Calu3 (cell line): ENCODE data around the gene UBR7. TPM values are rescaled to one million over a fixed set of nuclear protein-coding genes. Genes with fewer than 3 reads are reported as not detected.
"Not testable (repeated sequence)": the region's sequence is repeated elsewhere in the genome, so short reads cannot be mapped to it uniquely, and the experiment has no call there.

ENCODE experiments used
- Bru-seq: library from RNA; stranded (reverse); fragments of 400-500 nt; gene quantifications from one replicate; lab custom pipeline; 2021; lab: Mats Ljungman, UMichigan
- BruChase-seq, 2 experiments: library from RNA; stranded (reverse); fragments of 400-500 nt; gene quantifications; one replicate each; lab custom pipeline; 2021; lab: Mats Ljungman, UMichigan
- BruUV-seq: library from RNA; stranded (reverse); fragments of 400-500 nt; replicated peaks from 2 replicates; lab custom pipeline; 2021; lab: Mats Ljungman, UMichigan
- CTCF ChIA-PET: fragments of 300-600 bp; sonication (Branson Sonifier 250); formaldehyde crosslinking; loops from one replicate; lab custom pipeline; 2022; ENCODE audit warnings: antibody characterized with exemption; lab: Charles Lee
- DNase-seq: peaks from one replicate; pipeline ENCODE4 v3.0.0; 2022
- H3K27ac Mint-ChIP-seq: one replicate; pipeline ENCODE4 v1.8.0; 2022; ENCODE audit warnings: mixed read lengths; ENCODE audit not compliant: unreplicated experiment
- H3K27me3 Mint-ChIP-seq: one replicate; pipeline ENCODE4 v1.8.0; 2022; ENCODE audit warnings: mixed read lengths; ENCODE audit not compliant: unreplicated experiment
- H3K36me3 Mint-ChIP-seq: one replicate; pipeline ENCODE4 v1.8.0; 2022; ENCODE audit warnings: mild to moderate bottlenecking, moderate library complexity, mixed read lengths; ENCODE audit not compliant: insufficient read depth, unreplicated experiment
- H3K4me1 Mint-ChIP-seq: one replicate; pipeline ENCODE4 v1.8.0; 2022; ENCODE audit warnings: mild to moderate bottlenecking, low read depth, mixed read lengths; ENCODE audit not compliant: unreplicated experiment
- H3K4me3 Mint-ChIP-seq: one replicate; pipeline ENCODE4 v1.8.0; 2022; ENCODE audit warnings: mild to moderate bottlenecking, low read depth, moderate library complexity, mixed read lengths; ENCODE audit not compliant: unreplicated experiment
- H3K9me3 Mint-ChIP-seq: one replicate; pipeline ENCODE4 v1.8.0; 2022; ENCODE audit warnings: low read depth, mixed read lengths; ENCODE audit not compliant: unreplicated experiment
- intact Hi-C: fragments of 100-400 bp; cut with micrococcal nuclease; formaldehyde crosslinking; loops from one replicate; pipeline ENCODE4 v1.10.0; 2022; ENCODE audit not compliant: unreplicated experiment
- long read RNA-seq: library from polyadenylated mRNA; stranded (forward); transcript quantifications from one replicate; pipeline ENCODE4 v2.0.0, GENCODE V29; 2022
- total RNA-seq: library from RNA; stranded (reverse); gene quantifications from 2 replicates; pipeline ENCODE4 v1.2.3, GENCODE V29; 2022
- TF ChIP-seq, protein P1 (sequence below): fragments of 200-600 bp; IDR thresholded peaks from one replicate; pipeline ENCODE4 v1.8.0; 2022; ENCODE audit warnings: antibody characterized with exemption; ENCODE audit not compliant: unreplicated experiment

The UBR7 gene
- total RNA-seq (16.3 and 20.3 TPM in 2 replicates), Bru-seq, nascent RNA (percentile 66 among the genes with signal in this experiment), BruChase-seq, experiment 1, labeled RNA remaining after a 6-hour chase (percentile 85 among the genes with signal in this experiment), BruChase-seq, experiment 2, labeled RNA remaining after a 2-hour chase (percentile 79 among the genes with signal in this experiment)
- long read RNA-seq, transcript UBR7-201 (11 exons, 3,694 nt), result major isoform, 26 of 33 reads
- long read RNA-seq, partial matches to known transcripts, result 0 of 33 reads
- long read RNA-seq, other reads (novel, unspliced or antisense), result 5 of 33 reads

- H3K9me3 Mint-ChIP-seq, result no peaks in the 10 kb centered on the region
- peak; percentile 97 for DNase-seq
- intact Hi-C loops, result loop anchor here (5.0 kb wide), 2 partner anchors 95 to 335 kb away; no protein-coding TSS in a partner anchor
- TF ChIP-seq, protein P1, sequence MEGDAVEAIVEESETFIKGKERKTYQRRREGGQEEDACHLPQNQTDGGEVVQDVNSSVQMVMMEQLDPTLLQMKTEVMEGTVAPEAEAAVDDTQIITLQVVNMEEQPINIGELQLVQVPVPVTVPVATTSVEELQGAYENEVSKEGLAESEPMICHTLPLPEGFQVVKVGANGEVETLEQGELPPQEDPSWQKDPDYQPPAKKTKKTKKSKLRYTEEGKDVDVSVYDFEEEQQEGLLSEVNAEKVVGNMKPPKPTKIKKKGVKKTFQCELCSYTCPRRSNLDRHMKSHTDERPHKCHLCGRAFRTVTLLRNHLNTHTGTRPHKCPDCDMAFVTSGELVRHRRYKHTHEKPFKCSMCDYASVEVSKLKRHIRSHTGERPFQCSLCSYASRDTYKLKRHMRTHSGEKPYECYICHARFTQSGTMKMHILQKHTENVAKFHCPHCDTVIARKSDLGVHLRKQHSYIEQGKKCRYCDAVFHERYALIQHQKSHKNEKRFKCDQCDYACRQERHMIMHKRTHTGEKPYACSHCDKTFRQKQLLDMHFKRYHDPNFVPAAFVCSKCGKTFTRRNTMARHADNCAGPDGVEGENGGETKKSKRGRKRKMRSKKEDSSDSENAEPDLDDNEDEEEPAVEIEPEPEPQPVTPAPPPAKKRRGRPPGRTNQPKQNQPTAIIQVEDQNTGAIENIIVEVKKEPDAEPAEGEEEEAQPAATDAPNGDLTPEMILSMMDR, result no peak
- CTCF ChIA-PET, result interaction anchor here (0.5 to 2.2 kb wide), 13 partner anchors 10 to 413 kb away, joined by 3 to 11 read pairs (median 4); partner anchors contain the start of genes GOLGA5, LYSET and MOAP1
- H3K36me3 Mint-ChIP-seq, result peaks cover 26% of the 10 kb centered on the region
- peak within 1 kb of the TSS; percentile 95 for H3K4me3 Mint-ChIP-seq
- no peaks in the 10 kb centered on the region for H3K27me3 Mint-ChIP-seq
- peaks cover 8% of the 10 kb centered on the region for H3K4me1 Mint-ChIP-seq
- peak within 1 kb of the TSS; percentile 90 for H3K27ac Mint-ChIP-seq
- BruUV-seq, result no TSS peak
These were observed at the start of gene UBR7, which contains the start of gene GON7 for GRCh38 chr14:93206793-93207467. UBR7 (plus strand) TSS chr14:93207256; CDS start chr14:93207292, 36 bp downstream. GON7 (minus strand) TSS chr14:93207065; CDS start chr14:93207037, 28 bp downstream.

DNA sequence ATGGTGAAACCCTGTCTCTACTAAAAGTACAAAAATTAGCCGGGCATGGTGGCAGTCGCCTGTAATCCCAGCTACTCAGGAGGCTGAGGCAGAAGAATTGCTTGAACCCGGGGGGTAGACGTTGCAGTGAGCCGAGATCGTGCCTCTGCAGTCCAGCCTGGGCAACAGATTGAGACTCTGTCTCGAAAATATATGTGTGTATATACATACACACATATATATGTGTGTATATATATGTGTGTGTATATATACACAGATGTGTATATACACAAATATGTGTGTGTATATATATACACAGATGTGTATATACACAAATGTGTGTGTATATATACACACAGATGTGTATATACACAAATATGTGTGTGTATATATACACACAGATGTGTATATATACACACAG, 48.7 kb upstream of the UBR7 start:
- H3K27me3 Mint-ChIP-seq, H3K4me1 Mint-ChIP-seq, intact Hi-C loops, H3K9me3 Mint-ChIP-seq, H3K36me3 Mint-ChIP-seq, CTCF ChIA-PET, H3K27ac Mint-ChIP-seq, BruUV-seq, H3K4me3 Mint-ChIP-seq, DNase-seq: not testable (repeated sequence)

DNA sequence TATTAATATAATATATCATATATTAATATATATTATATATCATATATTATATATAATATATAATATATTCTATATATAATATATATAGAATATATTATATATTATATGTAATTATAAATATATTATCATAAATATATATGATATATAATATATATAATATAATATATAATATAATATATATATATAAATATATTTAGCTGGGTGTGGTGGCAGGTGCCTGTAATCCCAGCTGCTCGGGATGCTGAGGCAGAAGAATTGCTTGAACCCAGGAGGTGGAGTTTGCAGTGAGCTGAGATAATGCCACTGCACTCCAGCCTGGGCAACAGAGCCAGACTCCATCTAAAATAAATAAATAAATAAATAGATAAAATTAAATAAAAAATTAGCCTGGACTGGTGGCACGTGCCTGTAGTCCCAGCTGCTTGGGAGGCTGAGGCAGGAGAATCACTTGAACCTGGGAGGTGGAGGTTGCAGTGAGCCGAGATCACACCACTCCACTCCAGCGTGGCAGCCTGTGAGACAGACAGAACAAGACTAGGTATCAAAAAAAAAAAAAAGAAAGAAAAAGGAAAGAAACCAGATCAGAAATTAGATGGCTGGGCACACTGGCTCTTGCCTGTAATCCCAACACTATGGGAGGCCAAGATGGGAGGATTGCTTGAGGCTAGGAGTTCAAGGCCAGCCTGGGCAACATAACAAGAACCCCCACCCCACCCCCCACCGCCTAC, 47.3 kb upstream of the UBR7 start:
- not testable (repeated sequence) for BruUV-seq, H3K4me3 Mint-ChIP-seq, H3K4me1 Mint-ChIP-seq, H3K27ac Mint-ChIP-seq, H3K9me3 Mint-ChIP-seq, DNase-seq, H3K36me3 Mint-ChIP-seq, H3K27me3 Mint-ChIP-seq
- intact Hi-C loops, result loop anchor here (5.0 kb wide), 1 partner anchor 47 kb away; no protein-coding TSS in a partner anchor
- CTCF ChIA-PET, result interaction anchor here (0.8 to 1.4 kb wide), 3 partner anchors 28 to 47 kb away, joined by 5 to 8 read pairs (median 5); no protein-coding TSS in a partner anchor

- CTCF ChIA-PET, result interaction anchor here (0.8 to 1.4 kb wide), 3 partner anchors 28 to 47 kb away, joined by 5 to 8 read pairs (median 5); no protein-coding TSS in a partner anchor
- no peak overlapping the region for H3K27ac Mint-ChIP-seq
- intact Hi-C loops, result loop anchor here (5.0 kb wide), 1 partner anchor 48 kb away; no protein-coding TSS in a partner anchor
- no peaks in the 10 kb centered on the region for H3K9me3 Mint-ChIP-seq
- TF ChIP-seq, protein P1, result no peak
- no peaks in the 10 kb centered on the region for H3K27me3 Mint-ChIP-seq
- H3K4me3 Mint-ChIP-seq, result no peak overlapping the region
- H3K4me1 Mint-ChIP-seq, result no peaks in the 10 kb centered on the region
- peak; percentile 31 for DNase-seq
- BruUV-seq, result no TSS peak
- H3K36me3 Mint-ChIP-seq, result no peaks in the 10 kb centered on the region
These were observed 46.7 kb upstream of the UBR7 start for GRCh38 chr14:93160353-93160801.
